Endothelial cell of umbilical vein (primary cell): ENCODE results near the gene MRPL17. TPM values are rescaled to one million over a fixed set of nuclear protein-coding genes. Genes with fewer than 3 reads are reported as not detected.

Experiments used
- BruUV-seq: library from RNA; stranded (reverse); fragments of 400-500 nt; replicated peaks from 2 replicates; lab custom pipeline; 2021; lab: Mats Ljungman, UMichigan
- CTCF ChIA-PET: fragments of 300-600, 350-600 bp; sonication (Branson Sonifier 250); formaldehyde crosslinking; loops from one replicate; lab custom pipeline; 2021; ENCODE audit warnings: antibody characterized with exemption, inconsistent platforms; lab: Charles Lee
- POLR2A ChIA-PET: fragments of 300-600, 350-600 bp; sonication (Branson Sonifier 250); formaldehyde crosslinking; loops from one replicate; lab custom pipeline; 2021; ENCODE audit warnings: antibody characterized with exemption, inconsistent platforms; lab: Charles Lee
- DNase-seq: peaks from one replicate; pipeline ENCODE4 v3.0.0-alpha.2; 2011; ENCODE audit warnings: low read depth, low spot score
- FAIRE-seq: peaks from 2 replicates; lab custom pipeline; 2011; peaks lifted over from hg19 to GRCh38; lab: Jason Lieb, UNC
- H2AFZ ChIP-seq: 2 replicates; pipeline ENCODE4 v1.6.0; 2012; ENCODE audit warnings: low read depth, low read length, control low read depth, inconsistent platforms
- H3K27ac ChIP-seq: 2 replicates; pipeline ENCODE4 v1.5.1; 2011; ENCODE audit warnings: low read depth, mild to moderate bottlenecking, control low read depth, low read length, moderate library complexity; ENCODE audit not compliant: insufficient read depth
- H3K27me3 ChIP-seq, 2 experiments: 2 replicates each; pipeline versions ENCODE4 v1.6.0 to v1.6.1; 2011; ENCODE audit warnings: low read length in 2 of 2, mixed read lengths in 1 of 2; ENCODE audit not compliant: control insufficient read depth in 2 of 2, insufficient read depth in 2 of 2
- H3K36me3 ChIP-seq, 2 experiments: 2 replicates in 1 of 2; 3 replicates in 1 of 2; pipeline ENCODE4 v1.5.1; 2011; ENCODE audit warnings: low read length in 2 of 2, mild to moderate bottlenecking in 1 of 2, moderate library complexity in 1 of 2; ENCODE audit not compliant: control insufficient read depth in 2 of 2, insufficient read depth in 2 of 2; ENCODE audit errors: extremely low read depth in 1 of 2
- H3K4me1 ChIP-seq: 3 replicates; pipeline ENCODE4 v1.5.1; 2011; ENCODE audit warnings: mild to moderate bottlenecking, low read length; ENCODE audit not compliant: control insufficient read depth, insufficient read depth; ENCODE audit errors: extremely low read depth
- H3K4me2 ChIP-seq: 2 replicates; pipeline ENCODE4 v1.6.1; 2011; ENCODE audit warnings: low read length, control low read depth, mixed read lengths; ENCODE audit not compliant: insufficient read depth
- H3K4me3 ChIP-seq, 3 experiments: fragments of 200-600 bp in 1 of 3; sonication (generic), shearing (Covaris generic) in 1 of 3; replicated peaks in 1 of 3; 2 replicates each; pipeline ENCODE4 v1.5.1; 2011 to 2016; ENCODE audit warnings: control low read depth in 3 of 3, low read length in 3 of 3, mild to moderate bottlenecking in 2 of 3, inconsistent platforms in 1 of 3, low read depth in 1 of 3, moderate library complexity in 1 of 3; ENCODE audit not compliant: insufficient read depth in 1 of 3
- H3K79me2 ChIP-seq: 2 replicates; pipeline ENCODE4 v1.6.0; 2012; ENCODE audit warnings: low read length, inconsistent platforms; ENCODE audit not compliant: control insufficient read depth, insufficient read depth
- H3K9ac ChIP-seq: replicated peaks from 2 replicates; pipeline ENCODE3; 2011; ENCODE audit warnings: low read length, control low read depth; ENCODE audit not compliant: insufficient read depth; ENCODE audit errors: extremely low read depth
- H3K9me1 ChIP-seq: replicated peaks from 3 replicates; pipeline ENCODE4 v1.6.0; 2011; ENCODE audit warnings: mild to moderate bottlenecking, low read length; ENCODE audit not compliant: control insufficient read depth, insufficient read depth; ENCODE audit errors: extremely low read depth
- H3K9me3 ChIP-seq: replicated peaks from 2 replicates; pipeline ENCODE4 v1.5.1; 2012; ENCODE audit warnings: low read length, inconsistent platforms; ENCODE audit not compliant: control insufficient read depth, insufficient read depth
- H4K20me1 ChIP-seq: replicated peaks from 2 replicates; pipeline ENCODE3; 2011; ENCODE audit warnings: mild to moderate bottlenecking, low read length; ENCODE audit not compliant: control insufficient read depth, insufficient read depth; ENCODE audit errors: extremely low read depth
- CTCF ChIP-seq, 2 donors: IDR thresholded peaks; 1 replicate in 1 of 2; 2 replicates in 1 of 2; pipeline ENCODE4 v1.5.1; 2011; ENCODE audit warnings: low read length in 2 of 2, mild to moderate bottlenecking in 2 of 2, moderate library complexity in 2 of 2, control low read depth in 1 of 2, inconsistent platforms in 1 of 2, low read depth in 1 of 2; ENCODE audit not compliant: insufficient read depth in 1 of 2; ENCODE audit errors: extremely low read depth in 1 of 2
- EZH2 ChIP-seq: IDR thresholded peaks from 2 replicates; pipeline ENCODE4 v1.6.1; 2012; ENCODE audit warnings: borderline replicate concordance, low read depth, mild to moderate bottlenecking, moderate library complexity, low read length, inconsistent platforms; ENCODE audit not compliant: severe bottlenecking
- FOS ChIP-seq: IDR thresholded peaks from 2 replicates; pipeline ENCODE4 v1.6.1; 2011; ENCODE audit warnings: mild to moderate bottlenecking, low read length, moderate library complexity, borderline replicate concordance; ENCODE audit not compliant: insufficient read depth
- GATA2 ChIP-seq: IDR thresholded peaks from 2 replicates; pipeline ENCODE4 v1.7.0; 2011; ENCODE audit warnings: low read depth, mild to moderate bottlenecking, moderate library complexity, mixed read lengths, low read length; ENCODE audit not compliant: insufficient read length, insufficient read depth
- JUN ChIP-seq: IDR thresholded peaks from 2 replicates; pipeline ENCODE4 v1.6.1; 2011; ENCODE audit warnings: borderline replicate concordance, low read depth; ENCODE audit not compliant: insufficient read length, insufficient read depth
- MAX ChIP-seq: IDR thresholded peaks from 2 replicates; pipeline ENCODE4 v1.6.1; 2011; ENCODE audit not compliant: insufficient read depth, insufficient read length
- MYC ChIP-seq: IDR thresholded peaks from one replicate; pipeline ENCODE4 v1.6.1; 2011; ENCODE audit warnings: mild to moderate bottlenecking, low read depth, low read length
- POLR2A ChIP-seq: IDR thresholded peaks from 2 replicates; pipeline ENCODE4 v1.6.1; 2012; ENCODE audit warnings: low read depth, mild to moderate bottlenecking, control low read depth, low read length
- POLR2AphosphoS5 ChIP-seq: IDR thresholded peaks from 2 replicates; pipeline ENCODE4 v1.6.1; 2012; ENCODE audit warnings: low read depth, mild to moderate bottlenecking, control low read depth, low read length, moderate library complexity; ENCODE audit not compliant: insufficient read depth
- dilution Hi-C: fragments of 300-500 bp; cut with MboI; formaldehyde crosslinking; loops from one replicate; pipeline ENCODE4 v1.15.0; 2019; ENCODE audit warnings: low sequenced_read_pairs; ENCODE audit not compliant: extremely low pct_ligation_motif_present
- intact Hi-C: fragments of 100-400 bp; cut with micrococcal nuclease; formaldehyde crosslinking; loops from one replicate; pipeline ENCODE4 v1.10.0; 2022
- polyA plus RNA-seq, 4 experiments: library from polyadenylated mRNA; depleted of rRNA in 3 of 4; stranded (reverse) in 3 of 4; unstranded in 1 of 4; fragments of >200 nt; gene quantifications; 2 replicates each; pipeline versions ENCODE4 v1.2.1 to v1.2.3, GENCODE V29; 2011 to 2012; ENCODE audit warnings: missing spikeins in 1 of 4
- total RNA-seq: library from RNA; stranded (reverse); gene quantifications from 2 replicates; pipeline ENCODE4 v1.2.3, GENCODE V29; 2021

The MRPL17 gene
- total and polyA plus RNA-seq, 2 donors (not counting 3 experiments of a cell fraction or from before 2014, with no cell fraction given): 67.6 to 87.2 TPM

- intact Hi-C loops: loop anchor here (2.0 kb wide), 1 partner anchor 15 kb away; no protein-coding TSS in a partner anchor
- H3K9ac ChIP-seq: no peak overlapping the region
- DNase-seq: no peak
- POLR2A ChIA-PET: no interaction called here
- FAIRE-seq: no peak
- BruUV-seq: no TSS peak
- no peaks in the 10 kb centered on the region for H4K20me1 ChIP-seq
- H3K79me2 ChIP-seq: peaks cover 2% of the 10 kb centered on the region
- CTCF ChIA-PET: interaction anchor here (0.9 to 2.7 kb wide), 6 partner anchors 15 to 119 kb away, joined by 3 to 11 read pairs (median 4); no protein-coding TSS in a partner anchor
- H3K4me1 ChIP-seq: peaks cover 39% of the 10 kb centered on the region
- H3K27me3 ChIP-seq: no peaks in the 10 kb centered on the region
- TF ChIP-seq POLR2AphosphoS5: no peak
- TF ChIP-seq FOS: no peak
- no peak for TF ChIP-seq CTCF (IDR thresholded peaks at IDR 0.05; ENCODE audit: extremely low read depth in 1 of 2, insufficient read depth in 1 of 2, low read depth in 1 of 2, low read length in 2 of 2)
- no peak for TF ChIP-seq JUN
- no peak for TF ChIP-seq GATA2
- no peak for TF ChIP-seq MAX
- TF ChIP-seq POLR2A: no peak
- no peak for TF ChIP-seq MYC
- TF ChIP-seq EZH2: no peak
- no peak overlapping the region for H3K4me2 ChIP-seq
- dilution Hi-C loops: no loop called here
- no peaks in the 10 kb centered on the region for H3K36me3 ChIP-seq
- H3K27ac ChIP-seq: no peak overlapping the region
- H2AFZ ChIP-seq: no peak overlapping the region
- H3K4me3 ChIP-seq: no peak overlapping the region
- H3K9me1 ChIP-seq: no peaks in the 10 kb centered on the region
- H3K9me3 ChIP-seq: no peaks in the 10 kb centered on the region
These were observed 33.0 kb downstream of the MRPL17 start for GRCh38 chr11:6650104-6650503.
